Lower leg skin (tissue), 3 donors: ENCODE data around the gene PCCA.

Source experiments
- CTCF ChIP-seq, 3 donors: fragments of 450-650 bp; IDR thresholded peaks; one replicate each; pipeline ENCODE4 v1.5.1; 2016; ENCODE audit warnings: antibody characterized with exemption in 3 of 3, mild to moderate bottlenecking in 3 of 3, moderate library complexity in 2 of 3
- POLR2A ChIP-seq, 2 donors: fragments of 450-650 bp; IDR thresholded peaks; one replicate each; pipeline ENCODE4 v1.6.1; 2016 to 2017; ENCODE audit warnings: antibody characterized with exemption in 2 of 2, mild to moderate bottlenecking in 1 of 2, moderate library complexity in 1 of 2

GRCh38 chr13:100291624-100292023 is 202.7 kb downstream of the PCCA start:
- no peak for TF ChIP-seq CTCF (IDR thresholded peaks at IDR 0.05)
- no peak for TF ChIP-seq POLR2A (IDR thresholded peaks at IDR 0.05)
